HG03469 (cell line): ENCODE results near the gene CPO.
"Not testable (repeated sequence)": the region's sequence is repeated elsewhere in the genome, so short reads cannot be mapped to it uniquely, and the experiment has no call there.

Source experiments
- ATAC-seq: cut with Tn5 transposase; IDR thresholded peaks from one replicate; pipeline ENCODE4 v1.9.1; 2021; ENCODE audit warnings: mild to moderate bottlenecking, moderate library complexity, moderate number of reproducible peaks; ENCODE audit not compliant: unreplicated experiment

The CPO gene

GRCh38 chr2:206939340-206939739, at the start of gene CPO:
Gene CPO (plus strand): TSS chr2:206939518. CDS start chr2:206939600, 82 bp downstream.
- ATAC-seq, result no peak

DNA sequence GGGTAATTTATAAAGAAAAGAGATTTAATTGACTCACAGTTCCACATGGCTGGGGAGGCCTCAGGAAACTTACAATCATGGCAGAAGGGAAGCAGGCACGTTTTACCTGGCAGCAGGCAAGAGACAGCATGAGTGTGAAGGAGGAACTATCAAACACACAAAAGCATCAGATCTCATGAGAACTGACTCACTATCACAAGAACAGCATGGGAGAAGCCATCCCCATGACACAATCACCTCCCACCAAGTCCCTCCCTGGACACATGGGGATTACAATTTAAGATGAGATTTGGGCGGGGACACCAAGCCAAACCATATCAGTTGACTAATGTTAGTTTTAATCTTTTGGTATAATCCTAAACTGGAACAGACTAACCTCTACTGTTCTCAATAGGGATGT, 49.1 kb upstream of the CPO start:
- no peak for ATAC-seq

DNA sequence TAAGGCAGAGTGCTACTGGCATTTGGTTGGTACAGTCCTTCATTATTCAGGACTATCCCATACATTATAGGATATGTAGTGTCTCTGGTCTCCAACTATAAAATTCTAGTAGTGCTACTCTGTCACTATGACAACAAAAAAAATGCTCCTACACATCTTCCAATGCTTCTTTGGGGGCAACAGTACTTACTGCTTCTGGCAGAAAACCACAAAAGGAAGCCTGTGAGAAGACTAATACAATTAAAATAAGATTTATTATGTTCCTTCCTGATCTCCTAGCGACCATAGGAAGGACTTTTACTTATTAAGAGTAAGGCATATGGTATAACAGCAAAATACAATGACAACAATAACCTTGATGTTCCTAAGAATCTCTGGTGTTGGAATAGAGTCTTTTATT, 48.4 kb upstream of the CPO start:
- no peak for ATAC-seq

DNA sequence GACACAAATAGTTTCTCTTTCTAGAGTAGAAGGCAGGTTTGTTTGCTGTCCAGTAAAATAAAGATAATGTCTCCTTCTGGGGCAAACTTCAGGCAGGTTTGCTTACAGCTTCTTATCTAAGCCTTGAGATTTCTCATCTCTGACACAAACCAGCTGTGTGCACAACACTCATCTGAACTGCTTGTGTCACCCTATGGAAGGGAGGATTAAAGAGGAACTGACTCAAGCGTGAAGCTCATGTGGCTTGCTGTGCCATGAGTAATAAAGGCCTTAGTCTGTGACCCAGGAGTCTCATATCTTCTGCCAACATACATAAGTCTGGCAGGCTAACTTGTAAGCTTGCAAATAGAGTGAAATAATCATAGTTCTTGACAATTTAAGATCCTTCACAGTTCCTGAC, 24.2 kb upstream of the CPO start:
- ATAC-seq, result peak; percentile 65

DNA sequence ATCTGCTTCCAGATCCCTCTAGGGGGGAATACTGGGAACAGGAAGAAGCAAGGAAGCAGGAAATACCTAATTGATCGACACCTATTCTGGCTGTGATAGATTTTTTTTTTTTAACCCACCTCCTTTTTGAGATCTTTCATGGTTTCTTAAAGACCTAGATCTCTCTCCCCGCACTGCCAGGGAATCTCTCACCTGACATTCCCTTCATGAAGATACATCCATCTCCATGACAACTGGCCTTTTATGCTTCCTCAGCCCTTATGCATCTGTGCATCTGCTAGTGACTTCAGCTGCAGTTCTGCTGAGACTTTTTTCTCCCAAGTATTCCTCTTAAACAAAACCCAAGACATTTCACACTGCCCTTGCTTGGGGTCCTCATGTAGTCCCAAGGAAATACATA, 21.1 kb upstream of the CPO start:
- ATAC-seq, result no peak

GRCh38 chr2:206920310-206920709, 19.0 kb upstream of the CPO start:
- ATAC-seq, result no peak

DNA sequence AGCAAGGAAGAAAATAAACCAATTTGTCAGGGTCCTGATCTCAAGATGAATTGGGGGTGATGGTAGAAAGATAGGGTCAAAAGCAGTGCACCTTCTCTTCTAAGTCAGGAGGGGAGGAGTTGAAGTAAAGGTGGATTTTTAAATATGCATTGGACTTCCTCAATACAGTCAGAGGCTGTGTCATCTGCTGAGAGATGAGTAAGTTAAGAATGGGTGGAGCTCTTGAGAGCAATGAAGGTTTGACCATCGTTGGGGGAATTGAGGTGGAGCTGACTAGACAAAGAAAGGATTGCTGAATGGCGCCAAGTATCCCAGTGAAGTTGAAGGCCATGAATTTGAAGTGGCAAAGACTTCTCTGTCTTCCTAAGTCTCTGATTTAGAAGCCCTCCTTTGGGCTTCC, 18.4 kb upstream of the CPO start:
- ATAC-seq, result no peak

GRCh38 chr2:206921529-206921928, 17.8 kb upstream of the CPO start:
- ATAC-seq, result no peak

DNA sequence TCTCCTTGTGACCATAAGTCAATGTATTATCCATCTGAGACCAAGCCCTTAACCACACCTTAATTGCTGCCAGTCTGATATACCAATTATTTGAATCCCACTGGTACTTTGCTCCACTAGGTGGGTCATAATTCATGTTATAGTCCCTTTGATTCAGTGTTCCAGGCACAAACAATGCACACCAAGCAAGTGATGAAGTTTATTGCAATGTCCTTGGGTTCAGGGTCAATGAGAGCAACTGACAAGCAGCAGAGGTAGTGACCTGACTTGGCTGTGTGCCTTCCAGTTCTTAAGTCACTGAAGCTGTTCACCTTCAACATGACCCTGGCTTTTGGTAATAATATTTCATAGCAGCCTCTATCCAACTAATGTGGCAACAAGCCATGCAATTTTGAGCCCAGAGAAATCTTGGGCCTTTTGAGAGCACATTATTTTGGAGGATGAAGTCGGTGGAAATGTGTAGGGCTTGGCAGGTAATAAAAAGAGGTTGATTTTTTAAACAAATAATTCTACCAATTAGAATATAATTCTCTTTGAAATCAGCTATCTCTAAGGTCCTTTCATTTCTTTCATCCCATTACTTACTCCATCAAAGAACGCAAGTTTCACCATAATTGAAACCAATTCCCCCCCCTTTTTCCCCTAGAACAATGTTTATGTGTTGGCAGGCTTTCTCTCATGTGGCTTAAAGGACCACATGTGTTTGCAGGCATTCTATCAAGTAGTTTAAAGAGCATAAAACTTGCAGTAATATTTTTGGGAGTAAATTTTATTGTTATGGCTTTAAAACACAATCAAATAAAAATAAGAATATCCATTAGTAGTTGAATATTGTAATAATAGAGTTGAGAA, 3.1 kb upstream of the CPO start:
- no peak for ATAC-seq

DNA sequence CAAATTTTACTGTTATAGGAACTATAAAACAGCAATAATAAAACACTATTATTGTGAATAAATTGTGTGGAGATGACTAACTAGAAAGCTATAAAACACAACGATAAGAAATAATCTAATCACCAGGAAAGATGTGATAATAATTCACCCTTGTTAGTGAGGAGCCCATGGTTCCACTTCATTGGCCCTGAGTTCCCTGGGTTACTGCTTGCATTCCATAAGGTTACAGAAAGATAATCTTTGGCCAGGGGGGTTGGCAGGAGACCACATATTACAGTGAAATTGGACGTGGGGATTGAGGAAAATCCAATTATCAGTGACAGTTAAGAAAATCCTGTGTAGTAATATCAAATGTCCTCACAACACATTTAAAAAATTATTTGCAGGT, 2.5 kb upstream of the CPO start:
- ATAC-seq, result no peak

- ATAC-seq, result peak; percentile 93
Measured at GRCh38 chr2:206937555-206937954, 1.8 kb upstream of the CPO start.

- no peak for ATAC-seq
Measured at GRCh38 chr2:206940546-206940945, 1.2 kb downstream of the CPO start.

DNA sequence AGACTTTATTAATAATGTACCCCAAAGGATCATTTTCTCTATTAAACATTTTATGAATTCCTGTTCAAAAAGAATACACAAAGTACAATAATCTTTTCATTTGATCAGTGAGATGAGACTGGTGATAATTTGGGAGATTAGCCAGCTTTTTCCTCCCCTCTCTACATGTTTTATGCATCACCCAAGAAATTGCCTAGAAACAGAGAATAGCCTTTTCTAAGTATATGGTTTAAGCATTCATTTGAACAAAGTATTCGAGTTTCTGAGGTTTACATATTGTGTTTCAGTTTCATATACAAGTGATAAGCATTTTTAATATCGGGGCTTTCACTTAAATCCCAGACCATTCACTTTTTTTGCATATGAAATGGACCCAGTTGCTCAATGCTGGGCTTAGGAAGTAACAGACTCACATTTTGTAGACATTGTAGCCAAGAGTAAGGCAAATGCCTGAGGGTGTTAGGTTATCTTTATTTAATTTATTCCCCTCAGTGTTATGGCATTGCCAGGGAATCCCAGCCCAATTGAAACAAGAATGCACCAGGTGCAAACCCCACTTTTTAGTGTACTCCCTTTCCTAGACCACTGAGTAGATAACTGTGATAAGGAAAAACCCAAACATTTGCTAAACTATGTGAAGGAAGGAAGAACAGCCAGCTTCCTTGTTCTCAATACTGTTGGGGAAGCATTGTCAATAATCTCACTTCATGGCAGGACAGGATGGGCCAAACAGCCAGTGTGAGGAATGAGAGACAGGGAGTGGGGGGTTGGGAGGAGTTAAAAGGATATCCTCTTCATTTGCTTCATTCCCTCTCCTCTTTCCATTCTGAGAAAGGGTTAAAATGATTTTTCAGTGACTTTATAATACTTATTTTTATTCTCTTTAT, 3.5 kb downstream of the CPO start:
- no peak for ATAC-seq

DNA sequence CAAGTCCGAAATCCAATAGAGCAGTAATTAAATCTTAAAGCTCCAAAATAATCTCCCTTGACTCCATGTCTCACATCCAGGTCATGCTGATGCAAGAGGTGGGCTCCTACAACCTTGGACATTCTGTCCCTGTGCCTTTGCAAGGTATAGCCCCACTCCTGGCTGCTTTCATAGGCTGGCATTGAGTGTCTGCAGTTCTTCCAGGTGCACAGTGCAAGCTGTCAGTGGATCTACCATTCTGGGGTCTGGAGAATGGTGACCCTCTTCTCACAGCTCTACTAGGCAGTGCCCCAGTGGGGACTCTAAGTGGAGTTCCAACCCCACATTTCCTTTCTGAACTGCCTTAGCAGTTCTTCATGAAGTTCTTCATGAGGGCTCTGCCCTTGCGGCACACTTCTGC, 14.1 kb downstream of the CPO start:
- ATAC-seq, result not testable (repeated sequence)

DNA sequence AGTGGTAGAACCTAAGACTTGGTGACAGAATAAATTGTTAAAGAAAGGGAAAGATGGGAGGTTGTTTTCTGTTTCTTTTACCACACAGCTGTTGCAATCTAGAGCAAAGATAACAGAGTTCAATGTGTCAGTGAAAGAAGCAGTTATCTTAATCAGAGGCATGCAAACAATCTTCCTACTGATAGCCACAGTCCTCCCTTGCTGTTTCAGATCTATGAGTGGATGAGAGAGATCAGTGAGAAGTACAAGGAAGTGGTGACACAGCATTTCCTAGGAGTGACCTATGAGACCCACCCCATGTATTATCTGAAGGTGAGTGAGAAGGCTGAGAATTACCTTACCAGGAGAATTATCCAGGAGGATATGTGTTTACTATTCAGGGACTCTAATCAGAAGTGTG, 15.9 kb downstream of the CPO start:
- no peak for ATAC-seq

- ATAC-seq, result no peak
Measured at GRCh38 chr2:206958261-206958660, 18.9 kb downstream of the CPO start.

- no peak for ATAC-seq
Measured at GRCh38 chr2:206962966-206963365, 23.6 kb downstream of the CPO start.

- ATAC-seq, result no peak
Measured at GRCh38 chr2:206968134-206969086, 29.1 kb downstream of the CPO start.

- ATAC-seq, result no peak
Measured at GRCh38 chr2:206969192-206969591, 29.9 kb downstream of the CPO start.

GRCh38 chr2:206970589-206971360, 31.5 kb downstream of the CPO start:
- no peak for ATAC-seq
